Mesodermal cell (in vitro differentiated cells): ENCODE measurements around the gene TMEM59L.
"Not testable (repeated sequence)": the region's sequence is repeated elsewhere in the genome, so short reads cannot be mapped to it uniquely, and the experiment has no call there.

Source experiments
- H3K27ac ChIP-seq: 2 replicates; pipeline ENCODE4 v1.7.0; 2013; ENCODE audit warnings: mild to moderate bottlenecking, low read depth, low read length, moderate library complexity; ENCODE audit not compliant: severe bottlenecking
- H3K36me3 ChIP-seq: 2 replicates; pipeline ENCODE4 v1.7.1; 2013; ENCODE audit warnings: mild to moderate bottlenecking, low read length, moderate library complexity; ENCODE audit not compliant: control insufficient read depth, insufficient read depth
- H3K4me1 ChIP-seq: one replicate; pipeline ENCODE4 v1.7.1; 2013; ENCODE audit warnings: mild to moderate bottlenecking, low read length; ENCODE audit not compliant: insufficient read depth, control insufficient read depth, poor library complexity, severe bottlenecking
- H3K4me3 ChIP-seq: 2 replicates; pipeline ENCODE4 v1.7.0; 2013; ENCODE audit warnings: low read length, control low read depth, mild to moderate bottlenecking; ENCODE audit not compliant: insufficient read depth, poor library complexity, severe bottlenecking; ENCODE audit errors: extremely low read depth
- H3K9me3 ChIP-seq: 2 replicates; pipeline ENCODE4 v1.7.1; 2013; ENCODE audit warnings: mild to moderate bottlenecking, low read length, moderate library complexity; ENCODE audit not compliant: control insufficient read depth
- WGBS, 2 experiments: methylation state at CpG; one replicate each; pipeline ENCODE4 v1.1.5; 2013; ENCODE audit warnings: missing lambda C conversion rate in 2 of 2; ENCODE audit not compliant: insufficient coverage in 2 of 2; 5-methylcytosine and 5-hydroxymethylcytosine counted together

The TMEM59L gene

DNA sequence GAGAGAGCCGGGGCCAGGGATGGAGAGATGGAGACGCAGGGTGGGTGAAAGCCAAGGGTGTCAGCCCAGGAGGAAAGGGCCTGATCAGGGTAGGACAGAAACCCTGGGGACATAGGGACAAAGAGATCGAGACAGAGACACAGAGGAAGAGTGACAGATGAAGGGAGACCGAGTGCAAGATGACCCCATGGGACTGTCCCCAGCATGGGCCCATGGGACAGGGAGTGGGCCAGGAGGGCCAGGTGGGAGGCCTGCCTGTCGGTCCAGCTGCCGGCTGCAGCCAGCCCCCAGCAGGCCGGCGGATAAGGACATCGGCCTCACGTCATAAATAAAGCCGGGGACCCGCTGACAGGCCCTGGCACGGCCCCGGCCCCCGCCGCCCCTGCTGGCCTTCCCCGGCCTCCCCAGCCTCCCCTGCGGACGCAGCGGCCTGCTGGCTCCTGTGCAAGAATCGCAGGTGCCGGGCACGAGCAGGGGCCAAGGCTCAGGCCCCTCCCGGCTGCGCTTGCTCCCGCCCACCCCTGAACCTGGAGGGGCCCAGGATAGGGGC is 17.8 kb upstream of the TMEM59L start:
- H3K4me1 ChIP-seq, result no peaks in the 10 kb centered on the region
- H3K27ac ChIP-seq, result no peak overlapping the region
- no peaks in the 10 kb centered on the region for H3K9me3 ChIP-seq
- 51 to 53% methylated on average over 16 to 25 of the region's 26 CpGs for WGBS, 2 experiments
- no peaks in the 10 kb centered on the region for H3K36me3 ChIP-seq
- H3K4me3 ChIP-seq, result peak overlapping the region; percentile 28

DNA sequence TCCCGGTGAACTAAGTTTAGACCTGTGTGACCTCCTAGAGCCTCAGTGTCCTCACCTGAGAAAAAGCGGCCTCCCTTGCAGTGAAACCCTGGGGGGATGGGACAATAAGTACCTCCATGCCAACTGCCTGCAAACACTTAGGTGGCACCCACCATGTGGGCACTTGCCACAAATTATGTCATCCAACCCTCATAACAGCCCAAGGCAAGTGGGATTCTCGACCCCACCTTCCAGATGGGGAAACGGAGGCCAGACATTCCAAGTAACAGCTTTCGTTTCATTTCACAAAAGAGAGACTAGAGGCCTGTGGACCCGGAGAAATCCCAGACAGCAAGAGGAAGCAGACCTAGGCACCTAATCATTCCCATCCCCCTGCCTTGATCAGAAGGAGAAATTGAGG is 17.2 kb upstream of the TMEM59L start:
- H3K36me3 ChIP-seq, result no peaks in the 10 kb centered on the region
- no peaks in the 10 kb centered on the region for H3K9me3 ChIP-seq
- H3K4me1 ChIP-seq, result no peaks in the 10 kb centered on the region
- H3K27ac ChIP-seq, result no peak overlapping the region
- 90 to 91% methylated on average over 4 to 6 of the region's 6 CpGs for WGBS, 2 experiments
- no peak overlapping the region for H3K4me3 ChIP-seq

- no peaks in the 10 kb centered on the region for H3K9me3 ChIP-seq
- no peaks in the 10 kb centered on the region for H3K4me1 ChIP-seq
- WGBS, 2 experiments, result 83 to 85% methylated on average over 17 to 20 of the region's 21 CpGs
- no peaks in the 10 kb centered on the region for H3K36me3 ChIP-seq
- H3K4me3 ChIP-seq, result no peak overlapping the region
- no peak overlapping the region for H3K27ac ChIP-seq
Measured at GRCh38 chr19:18596752-18597157, 15.9 kb upstream of the TMEM59L start.

GRCh38 chr19:18597809-18598660 is 14.6 kb upstream of the TMEM59L start:
- Histone ChIP-seq H3K4me1 (no peaks in the 10 kb centered on the region), H3K4me3 (no peak overlapping the region), H3K36me3 (peaks cover 3% of the 10 kb centered on the region), H3K27ac (no peak overlapping the region), H3K9me3 (no peaks in the 10 kb centered on the region)
- 73 to 84% methylated on average over 14 to 20 of the region's 25 CpGs for WGBS, 2 experiments

DNA sequence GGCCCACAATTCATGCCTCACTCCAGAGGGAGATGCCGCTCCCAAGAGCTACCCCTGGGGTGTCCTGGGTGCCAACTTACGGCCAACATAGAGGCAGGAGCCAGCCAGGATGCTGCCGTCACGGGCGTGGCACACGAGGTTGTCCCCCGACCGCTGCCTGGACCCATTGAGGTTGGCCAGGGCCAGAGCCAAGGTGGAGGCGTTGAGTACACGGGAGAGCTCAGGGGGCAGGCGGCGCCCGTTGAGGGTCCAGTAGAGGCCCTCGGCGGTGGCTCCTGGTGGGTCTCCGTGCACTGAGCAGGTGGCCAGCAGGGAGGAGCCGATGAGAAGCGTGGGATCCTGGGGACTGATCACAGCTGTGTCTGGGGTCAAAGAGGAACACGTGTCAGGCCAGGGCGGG is 13.2 kb upstream of the TMEM59L start:
- 94% methylated on average over 20 of the region's 20 CpGs for WGBS, 2 experiments
- Histone ChIP-seq H3K9me3 (no peaks in the 10 kb centered on the region), H3K4me3 (no peak overlapping the region), H3K27ac (no peak overlapping the region), H3K36me3 (peaks cover 3% of the 10 kb centered on the region), H3K4me1 (peaks cover 9% of the 10 kb centered on the region)

DNA sequence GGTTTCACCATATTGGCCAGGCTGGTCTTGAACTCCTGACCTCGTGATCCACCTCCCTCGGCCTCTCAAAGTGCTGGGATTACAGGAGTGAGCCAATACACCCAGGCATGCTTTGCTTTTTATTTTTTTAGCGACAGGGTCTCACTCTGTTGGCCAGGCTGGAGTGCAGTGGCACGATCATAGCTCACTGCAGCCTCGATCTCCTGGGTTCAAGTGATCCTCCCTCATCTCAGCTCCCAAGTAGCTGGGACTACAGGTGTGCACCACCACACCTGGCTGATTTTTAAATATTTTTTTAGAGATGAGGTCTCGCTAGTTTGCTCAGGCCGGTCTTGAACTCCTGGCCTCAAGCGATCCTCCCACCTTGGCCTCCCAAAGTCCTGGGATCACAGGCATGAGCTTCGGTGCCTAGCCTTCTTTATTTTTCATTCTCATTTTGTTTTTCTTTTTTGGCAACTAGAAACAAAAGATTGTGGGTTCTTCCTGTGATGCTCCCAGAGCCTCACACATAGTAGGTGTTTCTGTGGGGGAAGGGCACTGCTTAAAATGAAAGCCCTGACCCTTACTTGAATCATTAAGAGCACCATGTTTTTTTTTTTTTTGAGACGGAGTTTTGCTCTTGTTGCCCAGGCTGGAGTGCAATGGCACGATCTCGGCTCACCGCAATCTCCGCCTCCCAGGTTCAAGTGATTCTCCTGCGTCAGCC is 11.8 kb upstream of the TMEM59L start:
- peaks cover 21% of the 10 kb centered on the region for H3K4me1 ChIP-seq
- H3K9me3 ChIP-seq, H3K36me3 ChIP-seq, H3K4me3 ChIP-seq, H3K27ac ChIP-seq: not testable (repeated sequence)
- 93 to 97% methylated on average over 9 to 13 of the region's 15 CpGs for WGBS, 2 experiments

GRCh38 chr19:18601875-18602274 is 10.8 kb upstream of the TMEM59L start:
- 82 to 100% methylated on average over 1 to 2 of the region's 4 CpGs for WGBS, 2 experiments
- H3K4me3 ChIP-seq, result no peak overlapping the region

DNA sequence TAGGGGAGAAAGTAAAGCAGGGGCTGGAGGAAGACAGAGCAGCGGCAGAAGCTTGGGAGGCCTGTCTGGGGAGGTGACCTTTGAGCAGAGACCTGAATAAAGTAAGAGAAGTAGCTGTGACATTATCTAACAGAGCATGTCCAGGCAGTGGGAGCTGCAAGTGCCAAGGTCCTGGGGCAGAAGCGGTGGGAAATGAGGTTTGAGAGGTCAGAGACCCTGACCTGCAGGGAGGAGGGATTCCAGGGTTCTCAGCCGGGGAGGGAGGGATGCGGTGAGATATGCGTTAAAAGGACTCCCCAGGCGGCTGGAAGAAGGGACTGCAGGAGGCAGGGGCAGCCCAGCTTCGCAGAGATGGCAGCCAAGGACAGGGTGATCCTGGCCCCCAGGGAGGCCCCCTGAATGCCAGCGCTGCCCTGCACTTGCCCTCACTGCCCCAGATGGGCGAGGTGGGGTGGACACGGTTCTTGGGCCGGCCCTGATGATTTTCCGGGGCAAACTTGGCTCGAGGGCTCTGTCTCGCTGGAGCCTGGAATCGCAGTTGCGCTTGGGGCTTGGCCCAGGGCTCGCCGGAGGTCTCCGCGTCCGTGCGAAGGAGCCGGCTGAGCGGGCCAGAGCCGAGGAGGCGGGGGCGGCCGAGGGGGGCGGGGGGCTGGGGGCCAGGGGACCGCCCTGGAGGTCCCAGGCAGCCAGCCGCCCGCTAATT is 9.3 kb upstream of the TMEM59L start:
- WGBS, 2 experiments, result 10% methylated on average over 20 to 31 of the region's 32 CpGs
- peaks cover 28% of the 10 kb centered on the region for H3K4me1 ChIP-seq
- H3K27ac ChIP-seq, result no peak overlapping the region
- H3K9me3 ChIP-seq, result no peaks in the 10 kb centered on the region
- no peak overlapping the region for H3K4me3 ChIP-seq
- peaks cover 3% of the 10 kb centered on the region for H3K36me3 ChIP-seq

More at GRCh38 chr19:18601875-18602274, 10.8 kb upstream of the TMEM59L start:
- H3K9me3 ChIP-seq, result no peaks in the 10 kb centered on the region
- H3K27ac ChIP-seq, result no peak overlapping the region
- peaks cover 3% of the 10 kb centered on the region for H3K36me3 ChIP-seq
- peaks cover 21% of the 10 kb centered on the region for H3K4me1 ChIP-seq

- Histone ChIP-seq H3K36me3 (peaks cover 3% of the 10 kb centered on the region), H3K9me3 (no peaks in the 10 kb centered on the region), H3K4me3 (no peak overlapping the region), H3K4me1 (peaks cover 29% of the 10 kb centered on the region), H3K27ac (no peak overlapping the region)
- WGBS, 2 experiments, result 5 to 8% methylated on average over 14 to 15 of the region's 26 CpGs
Measured at GRCh38 chr19:18603958-18604819, 8.5 kb upstream of the TMEM59L start.

- peak overlapping the region; percentile 2 for H3K4me3 ChIP-seq
- WGBS, 2 experiments, result 7 to 14% methylated on average over 3 to 5 of the region's 10 CpGs
Measured at GRCh38 chr19:18604820-18605159, 7.9 kb upstream of the TMEM59L start.

More at GRCh38 chr19:18604820-18605159, 7.9 kb upstream of the TMEM59L start:
- Histone ChIP-seq H3K36me3 (peaks cover 3% of the 10 kb centered on the region), H3K4me1 (peaks cover 29% of the 10 kb centered on the region), H3K9me3 (no peaks in the 10 kb centered on the region), H3K27ac (no peak overlapping the region)
